Mesenchymal stem cell (in vitro differentiated cells and primary cell): ENCODE results near the gene ZBTB12.

Experiments
- DNase-seq: peaks from one replicate; pipeline ENCODE4 v3.0.0-alpha.2; 2013
- H2AFZ ChIP-seq: one replicate; pipeline ENCODE4 v1.6.1; 2013; ENCODE audit warnings: low read depth, mild to moderate bottlenecking, control low read depth, inconsistent platforms, low read length, moderate library complexity
- H2AK5ac ChIP-seq: 2 replicates; pipeline ENCODE4 v1.6.1; 2013; ENCODE audit warnings: low read length, moderate library complexity, mild to moderate bottlenecking, inconsistent platforms; ENCODE audit not compliant: severe bottlenecking
- H2BK120ac ChIP-seq: one replicate; pipeline ENCODE4 v1.6.1; 2013; ENCODE audit warnings: low read depth, mild to moderate bottlenecking, inconsistent platforms, low read length, moderate library complexity
- H2BK12ac ChIP-seq, 2 experiments: one replicate each; pipeline ENCODE4 v1.6.1; 2013; ENCODE audit warnings: inconsistent platforms in 2 of 2, low read length in 2 of 2, mild to moderate bottlenecking in 2 of 2, moderate library complexity in 2 of 2, control low read depth in 1 of 2
- H2BK15ac ChIP-seq: one replicate; pipeline ENCODE4 v1.6.1; 2013; ENCODE audit warnings: mild to moderate bottlenecking, low read depth, inconsistent platforms; ENCODE audit not compliant: poor library complexity, severe bottlenecking
- H2BK5ac ChIP-seq: 2 replicates; pipeline ENCODE4 v1.6.1; 2013; ENCODE audit warnings: low read depth, mild to moderate bottlenecking, low read length, control low read depth, inconsistent platforms; ENCODE audit not compliant: poor library complexity, severe bottlenecking
- H3K14ac ChIP-seq, 2 experiments: one replicate each; pipeline ENCODE4 v1.6.1; 2013; ENCODE audit warnings: inconsistent platforms in 2 of 2, low read length in 2 of 2, control low read depth in 1 of 2, mild to moderate bottlenecking in 1 of 2, moderate library complexity in 1 of 2
- H3K18ac ChIP-seq, 2 experiments: one replicate each; pipeline ENCODE4 v1.6.1; 2013; ENCODE audit warnings: inconsistent platforms in 2 of 2, low read length in 2 of 2, control low read depth in 1 of 2, low read depth in 1 of 2, mild to moderate bottlenecking in 1 of 2
- H3K23ac ChIP-seq, 2 experiments: one replicate each; pipeline ENCODE4 v1.6.1; 2013; ENCODE audit warnings: inconsistent platforms in 2 of 2, low read length in 2 of 2, mild to moderate bottlenecking in 2 of 2, moderate library complexity in 2 of 2, control low read depth in 1 of 2
- H3K27ac ChIP-seq: 2 replicates; pipeline ENCODE4 v1.5.1; 2013; ENCODE audit warnings: mild to moderate bottlenecking, moderate library complexity, low read length, control low read depth, inconsistent platforms; ENCODE audit not compliant: poor library complexity, severe bottlenecking
- H3K27me3 ChIP-seq, 2 experiments: 2 replicates each; pipeline versions ENCODE4 v1.6.1 to v1.7.0; 2013; ENCODE audit warnings: low read length in 2 of 2, mild to moderate bottlenecking in 2 of 2, moderate library complexity in 2 of 2, control low read depth in 1 of 2, inconsistent platforms in 1 of 2; ENCODE audit not compliant: control insufficient read depth in 1 of 2, insufficient read depth in 1 of 2
- H3K36me3 ChIP-seq, 2 experiments: 2 replicates each; pipeline versions ENCODE4 v1.6.1 to v1.7.0; 2013; ENCODE audit warnings: low read length in 2 of 2, control low read depth in 1 of 2, inconsistent platforms in 1 of 2, low read depth in 1 of 2, mild to moderate bottlenecking in 1 of 2; ENCODE audit not compliant: insufficient read depth in 2 of 2, control insufficient read depth in 1 of 2
- H3K4ac ChIP-seq, 2 experiments: one replicate each; pipeline ENCODE4 v1.6.1; 2013; ENCODE audit warnings: inconsistent platforms in 2 of 2, low read length in 2 of 2, mild to moderate bottlenecking in 2 of 2, moderate library complexity in 2 of 2, control low read depth in 1 of 2, low read depth in 1 of 2
- H3K4me1 ChIP-seq: 2 replicates; pipeline ENCODE4 v1.6.1; 2013; ENCODE audit warnings: low read depth, low read length, control low read depth; ENCODE audit not compliant: control insufficient read depth, insufficient read depth
- H3K4me2 ChIP-seq: 2 replicates; pipeline ENCODE4 v1.6.1; 2013; ENCODE audit warnings: low read length, mild to moderate bottlenecking, inconsistent platforms; ENCODE audit not compliant: poor library complexity, severe bottlenecking
- H3K4me3 ChIP-seq, 2 experiments: 2 replicates each; pipeline versions ENCODE4 v1.5.1 to v1.7.0; 2013; ENCODE audit warnings: low read length in 2 of 2, mild to moderate bottlenecking in 2 of 2, control low read depth in 1 of 2, low read depth in 1 of 2; ENCODE audit not compliant: insufficient read depth in 1 of 2
- H3K79me1 ChIP-seq: replicated peaks from 2 replicates; pipeline ENCODE4 v1.6.1; 2013; ENCODE audit warnings: mild to moderate bottlenecking, control low read depth, low read length, inconsistent platforms; ENCODE audit not compliant: poor library complexity, severe bottlenecking
- H3K9ac ChIP-seq: 2 replicates; pipeline ENCODE4 v1.7.0; 2013; ENCODE audit warnings: mild to moderate bottlenecking, low read length, moderate library complexity
- H3K9me3 ChIP-seq: 2 replicates; pipeline ENCODE4 v1.7.0; 2013; ENCODE audit warnings: mild to moderate bottlenecking, low read length; ENCODE audit not compliant: control insufficient read depth
- H4K8ac ChIP-seq: one replicate; pipeline ENCODE4 v1.6.1; 2013; ENCODE audit warnings: inconsistent platforms, mild to moderate bottlenecking, low read length, moderate library complexity
- H4K91ac ChIP-seq: one replicate; pipeline ENCODE4 v1.6.1; 2013; ENCODE audit warnings: mild to moderate bottlenecking, low read length, inconsistent platforms
- WGBS: methylation state at CpG from one replicate; pipeline ENCODE4 v1.1.7; 2013; ENCODE audit warnings: mixed read lengths; 5-methylcytosine and 5-hydroxymethylcytosine counted together

ZBTB12 gene

DNA sequence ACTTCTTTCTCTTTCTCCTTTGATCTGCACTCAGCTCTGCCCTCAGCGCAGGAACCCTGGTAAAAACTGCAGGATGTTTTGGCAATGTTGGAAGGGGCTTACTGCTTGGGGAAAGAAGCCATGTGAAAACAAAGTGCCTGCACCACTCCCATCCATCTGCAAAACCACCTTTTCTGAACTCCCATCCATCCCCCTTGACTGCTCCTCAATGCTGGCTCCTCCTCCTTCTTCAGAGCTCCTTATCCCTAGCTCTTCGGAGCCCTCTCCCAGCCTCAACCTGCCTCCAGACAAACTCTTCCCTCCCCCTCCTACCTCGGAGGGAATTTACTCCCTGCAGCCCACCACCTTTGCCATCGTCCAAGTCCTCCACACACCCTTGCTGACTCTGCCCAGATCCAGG is 4.2 kb upstream of the ZBTB12 start:
- WGBS = 30% methylated on average over 4 of the region's 4 CpGs
- Histone ChIP-seq H3K4me1 (peaks cover 7% of the 10 kb centered on the region), H4K91ac (no peak overlapping the region), H2AFZ (no peak overlapping the region), H2AK5ac (no peak overlapping the region), H3K4ac (peak overlapping the region in 1 of 2 experiments; percentile 73), H3K18ac (no peak overlapping the region), H3K27me3 (peaks cover 0 to 15% of the 10 kb centered on the region in 2 experiments), H3K9ac (peak overlapping the region; percentile 69), H2BK120ac (no peak overlapping the region), H3K27ac (no peak overlapping the region), H3K9me3 (no peaks in the 10 kb centered on the region), H2BK15ac (no peak overlapping the region), H3K23ac (no peak overlapping the region), H2BK5ac (no peak overlapping the region), H3K79me1 (no peaks in the 10 kb centered on the region), H2BK12ac (peak overlapping the region in 1 of 2 experiments; percentile 37), H3K4me3 (no peak overlapping the region), H3K14ac (peak overlapping the region in 1 of 2 experiments; percentile 7), H3K36me3 (no peaks in the 10 kb centered on the region), H3K4me2 (no peak overlapping the region), H4K8ac (no peak overlapping the region)
- DNase-seq = no peak

DNA sequence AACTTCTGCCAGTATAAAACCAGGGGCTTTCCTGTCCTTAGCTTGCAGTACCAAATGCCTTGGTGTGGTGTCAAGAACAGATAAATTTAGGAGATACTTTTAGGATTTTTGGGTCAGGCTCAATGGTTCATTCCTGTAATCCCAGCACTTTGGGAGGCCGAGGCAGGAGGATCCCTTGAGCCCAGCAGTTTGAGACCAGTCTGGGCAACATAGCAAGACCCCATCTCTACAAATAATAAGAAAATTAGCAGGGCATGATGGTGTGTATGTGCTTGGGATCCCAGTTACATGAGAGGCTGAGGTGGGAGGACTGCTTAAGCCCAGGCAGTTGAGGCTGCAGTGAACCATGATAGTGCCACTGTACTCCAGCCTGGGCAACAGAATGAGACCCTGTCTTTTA is 3.2 kb upstream of the ZBTB12 start:
- Histone ChIP-seq H2AFZ (no peak overlapping the region), H3K36me3 (peaks cover 0 to 9% of the 10 kb centered on the region in 2 experiments), H3K4me1 (peaks cover 14% of the 10 kb centered on the region), H3K4ac (no peak overlapping the region), H3K4me2 (no peak overlapping the region), H2BK120ac (no peak overlapping the region), H2AK5ac (no peak overlapping the region), H3K79me1 (no peaks in the 10 kb centered on the region), H4K91ac (no peak overlapping the region), H2BK5ac (no peak overlapping the region), H4K8ac (no peak overlapping the region), H3K27ac (no peak overlapping the region), H3K18ac (no peak overlapping the region), H3K14ac (no peak overlapping the region), H3K23ac (peak overlapping the region in 1 of 2 experiments; percentile 31), H3K4me3 (no peak overlapping the region), H2BK12ac (no peak overlapping the region), H3K9me3 (no peaks in the 10 kb centered on the region), H3K27me3 (peaks cover 0 to 15% of the 10 kb centered on the region in 2 experiments), H2BK15ac (no peak overlapping the region), H3K9ac (no peak overlapping the region)
- WGBS = 67% methylated on average over 1 of the region's 1 CpG
- DNase-seq = no peak

DNA sequence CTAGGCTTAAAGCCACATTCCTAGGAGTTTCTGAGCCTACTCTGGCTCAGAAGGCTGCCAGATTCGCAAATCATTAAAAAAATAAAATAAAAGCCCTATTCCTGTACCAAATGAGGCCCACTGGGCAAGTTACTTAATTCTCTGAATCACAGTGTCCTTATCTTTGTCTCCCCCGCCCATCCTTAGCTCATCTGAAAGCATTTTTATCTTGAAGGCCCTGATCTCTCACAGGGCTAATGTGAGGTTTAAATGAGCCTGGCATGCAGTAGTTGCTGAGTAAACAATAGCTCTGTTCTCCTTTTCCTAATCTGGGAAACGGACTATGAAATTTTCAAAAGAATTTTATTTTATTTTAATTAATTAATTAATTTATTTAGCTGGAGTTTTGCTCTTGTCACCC is 2.1 kb upstream of the ZBTB12 start:
- H3K4ac ChIP-seq = no peak overlapping the region
- H2BK5ac ChIP-seq = no peak overlapping the region
- 70% methylated on average over 2 of the region's 3 CpGs for WGBS
- H4K8ac ChIP-seq = no peak overlapping the region
- no peak overlapping the region for H2AK5ac ChIP-seq
- no peak overlapping the region for H3K4me2 ChIP-seq
- H3K9ac ChIP-seq = no peak overlapping the region
- H3K14ac ChIP-seq = no peak overlapping the region
- no peak overlapping the region for H2BK15ac ChIP-seq
- no peak overlapping the region for H3K23ac ChIP-seq
- H2BK120ac ChIP-seq = no peak overlapping the region
- no peak overlapping the region for H4K91ac ChIP-seq
- H2BK12ac ChIP-seq = no peak overlapping the region
- H3K4me3 ChIP-seq = no peak overlapping the region
- H3K79me1 ChIP-seq = peaks cover 2% of the 10 kb centered on the region
- no peak overlapping the region for H2AFZ ChIP-seq
- no peak overlapping the region for H3K27ac ChIP-seq
- H3K27me3 ChIP-seq = peaks cover 0 to 15% of the 10 kb centered on the region in 2 experiments
- peak; percentile 24 for DNase-seq
- H3K9me3 ChIP-seq = no peaks in the 10 kb centered on the region
- peaks cover 0 to 13% of the 10 kb centered on the region in 2 experiments for H3K36me3 ChIP-seq
- H3K18ac ChIP-seq = no peak overlapping the region
- peaks cover 17% of the 10 kb centered on the region for H3K4me1 ChIP-seq

DNA sequence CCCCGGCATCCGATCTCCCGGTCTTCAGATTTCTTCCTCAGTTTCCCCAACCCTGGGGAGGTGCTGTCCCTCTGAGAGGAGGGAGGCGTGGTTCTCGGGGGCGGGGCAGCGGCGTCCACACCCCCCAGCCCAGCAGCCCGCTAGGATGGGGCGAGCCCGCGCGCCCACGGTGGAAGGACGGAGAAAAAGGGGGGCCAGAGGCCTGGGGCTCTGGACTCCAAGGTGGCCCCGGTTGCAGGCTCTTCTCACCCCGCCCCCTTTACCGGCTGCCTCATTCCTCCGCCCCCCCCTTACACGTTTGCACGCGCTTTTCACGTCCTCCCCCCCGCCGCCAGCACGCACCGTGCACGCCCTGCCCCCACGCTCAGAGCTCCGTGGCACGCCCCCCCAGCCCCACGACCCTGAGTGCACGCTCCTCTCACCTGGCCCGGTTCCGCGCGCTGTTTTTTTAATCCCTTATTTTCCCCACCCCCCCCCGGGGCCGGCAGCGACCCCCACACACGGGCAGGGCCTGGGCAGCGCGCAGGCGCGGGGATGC is 402 bp downstream of the ZBTB12 start:
- H3K23ac ChIP-seq = no peak overlapping the region
- H2BK12ac ChIP-seq = no peak overlapping the region
- no peaks in the 10 kb centered on the region for H3K9me3 ChIP-seq
- no peak overlapping the region for H2AK5ac ChIP-seq
- H2BK120ac ChIP-seq = peak overlapping the region; percentile 89
- peaks cover 11% of the 10 kb centered on the region for H3K79me1 ChIP-seq
- peak overlapping the region; percentile 24 for H2BK5ac ChIP-seq
- H4K91ac ChIP-seq = peak overlapping the region; percentile 85
- peak overlapping the region; percentile 64 to 85 for H3K4me3 ChIP-seq
- H4K8ac ChIP-seq = peak overlapping the region; percentile 90
- peak overlapping the region; percentile 41 for H2BK15ac ChIP-seq
- H3K27ac ChIP-seq = no peak overlapping the region
- no peak overlapping the region for H2AFZ ChIP-seq
- peaks cover 0 to 15% of the 10 kb centered on the region in 2 experiments for H3K36me3 ChIP-seq
- 0% methylated on average over 8 of the region's 45 CpGs for WGBS
- H3K9ac ChIP-seq = peak overlapping the region; percentile 88
- peak overlapping the region in 1 of 2 experiments; percentile 32 for H3K4ac ChIP-seq
- no peak overlapping the region for H3K14ac ChIP-seq
- H3K4me2 ChIP-seq = peak overlapping the region; percentile 71
- DNase-seq = peak; percentile 55
- peaks cover 0 to 14% of the 10 kb centered on the region in 2 experiments for H3K27me3 ChIP-seq
- peaks cover 20% of the 10 kb centered on the region for H3K4me1 ChIP-seq
- peak overlapping the region; percentile 60 to 63 for H3K18ac ChIP-seq
